ENCODE results near the gene GLT6D1.
"Not testable (repeated sequence)": the region's sequence is repeated elsewhere in the genome, so short reads cannot be mapped to it uniquely, and the experiment has no call there.

The GLT6D1 gene

GRCh38 chr9:135639196-135639595 is at the start of gene GLT6D1:
Gene GLT6D1 (minus strand): TSS chr9:135639540. CDS start chr9:135639187, 353 bp downstream.
- DNase-seq = no peak

GRCh38 chr9:135689011-135689410 is 49.7 kb upstream of the GLT6D1 start:
- DNase-seq = no peak

- DNase-seq = no peak
Observed at GRCh38 chr9:135687216-135687615, 47.9 kb upstream of the GLT6D1 start.

GRCh38 chr9:135684691-135685090 is 45.4 kb upstream of the GLT6D1 start:
- no peak for DNase-seq

GRCh38 chr9:135683401-135684034 is 44.2 kb upstream of the GLT6D1 start:
- DNase-seq = no peak

- DNase-seq = no peak
Observed at GRCh38 chr9:135681161-135681560, 41.8 kb upstream of the GLT6D1 start.

- DNase-seq = no peak
Observed at GRCh38 chr9:135680056-135680455, 40.7 kb upstream of the GLT6D1 start.

GRCh38 chr9:135678236-135679017 is 39.1 kb upstream of the GLT6D1 start:
- no peak for DNase-seq

GRCh38 chr9:135677641-135678168 is 38.4 kb upstream of the GLT6D1 start:
- no peak for DNase-seq

- DNase-seq = no peak
Observed at GRCh38 chr9:135676891-135677290, 37.6 kb upstream of the GLT6D1 start.

GRCh38 chr9:135674977-135675376 is 35.6 kb upstream of the GLT6D1 start:
- no peak for DNase-seq

- no peak for DNase-seq
Observed at GRCh38 chr9:135673941-135674340, 34.6 kb upstream of the GLT6D1 start.

- DNase-seq = not testable (repeated sequence)
Observed at GRCh38 chr9:135672786-135673185, 33.4 kb upstream of the GLT6D1 start.

GRCh38 chr9:135671591-135672041 is 32.3 kb upstream of the GLT6D1 start:
- no peak for DNase-seq

GRCh38 chr9:135670721-135671590 is 31.6 kb upstream of the GLT6D1 start:
- DNase-seq = no peak

- no peak for DNase-seq
Observed at GRCh38 chr9:135669616-135670285, 30.4 kb upstream of the GLT6D1 start.

GRCh38 chr9:135669018-135669417 is 29.7 kb upstream of the GLT6D1 start:
- DNase-seq = not testable (repeated sequence)

GRCh38 chr9:135667463-135668001 is 28.2 kb upstream of the GLT6D1 start:
- DNase-seq = no peak

- no peak for DNase-seq
Observed at GRCh38 chr9:135666534-135667462, 27.5 kb upstream of the GLT6D1 start.

GRCh38 chr9:135665795-135666189 is 26.5 kb upstream of the GLT6D1 start:
- no peak for DNase-seq
